HG02885 (cell line): ENCODE measurements around the gene CELF2.

Experiments used
- ATAC-seq: cut with Tn5 transposase; IDR thresholded peaks from one replicate; pipeline ENCODE4 v1.9.1; 2021; ENCODE audit warnings: mild to moderate bottlenecking; ENCODE audit not compliant: unreplicated experiment, poor library complexity

The CELF2 gene

GRCh38 chr10:11280187-11280932 lies 262.7 kb downstream of the CELF2 start:
- no peak for ATAC-seq

- no peak for ATAC-seq
These were observed 264.5 kb downstream of the CELF2 start for GRCh38 chr10:11282156-11282555.

DNA sequence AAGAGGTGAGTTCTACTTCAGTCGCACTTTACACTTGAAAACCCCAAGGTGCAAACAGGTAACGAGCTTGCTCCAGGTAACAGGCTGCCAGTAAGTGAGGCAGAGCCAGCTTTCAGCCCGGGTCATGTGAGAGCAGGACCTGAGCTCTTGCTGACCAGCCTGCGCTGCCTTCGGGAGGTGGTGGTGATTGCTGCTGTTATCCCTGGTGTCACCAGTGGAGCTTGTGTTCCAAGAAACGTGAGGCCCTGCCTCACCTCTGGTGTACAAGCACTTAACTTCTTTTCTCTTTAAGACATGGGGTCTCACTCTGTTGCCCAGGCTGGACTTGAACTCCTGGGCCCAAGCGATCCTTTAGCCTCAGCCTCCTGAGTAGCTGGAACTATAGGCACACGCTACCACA lies 265.0 kb downstream of the CELF2 start:
- no peak for ATAC-seq

GRCh38 chr10:11284291-11285085 lies 266.8 kb downstream of the CELF2 start:
- no peak for ATAC-seq

- ATAC-seq = no peak
These were observed 267.5 kb downstream of the CELF2 start for GRCh38 chr10:11285171-11285570.

GRCh38 chr10:11286261-11286852 lies 268.7 kb downstream of the CELF2 start:
- ATAC-seq = peak; percentile 93

- no peak for ATAC-seq
These were observed 270.6 kb downstream of the CELF2 start for GRCh38 chr10:11288302-11288701.

DNA sequence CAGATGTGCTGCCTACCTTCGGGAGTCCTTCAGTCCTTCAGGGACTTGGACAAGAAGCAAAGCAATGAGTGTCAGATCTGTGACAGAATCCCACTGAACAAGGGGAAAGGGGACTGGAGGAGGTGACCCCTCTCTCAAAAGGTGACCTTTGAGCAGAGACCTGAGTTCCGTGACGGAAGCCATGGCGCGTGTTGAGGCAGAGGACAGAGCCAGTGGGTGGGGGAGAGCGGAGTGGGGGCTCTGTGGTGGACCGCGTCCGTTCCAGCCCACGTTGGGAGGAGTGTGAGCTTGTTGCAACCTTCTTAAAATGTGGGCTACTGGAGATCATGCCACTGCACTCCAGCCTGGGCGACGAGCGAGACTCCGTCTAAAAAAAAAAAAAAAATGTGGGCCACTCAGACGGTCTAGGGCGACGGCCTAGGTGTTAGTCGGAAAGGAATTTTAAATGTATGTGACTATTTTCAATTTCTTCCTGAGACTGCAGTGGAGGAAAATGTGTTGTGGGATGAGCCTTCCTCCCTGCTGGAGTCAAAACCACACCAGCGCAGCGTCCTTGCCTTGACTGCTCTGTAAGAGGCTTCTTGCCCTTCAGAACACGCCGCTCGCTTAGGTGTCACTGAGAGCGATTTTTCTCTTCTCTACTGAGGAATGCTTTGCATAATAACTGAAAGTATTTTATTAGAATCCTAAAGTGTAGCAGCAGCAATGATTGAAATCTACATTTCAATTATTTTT lies 272.7 kb downstream of the CELF2 start:
- no peak for ATAC-seq

GRCh38 chr10:11292576-11293302 lies 275.1 kb downstream of the CELF2 start:
- no peak for ATAC-seq

- no peak for ATAC-seq
These were observed 275.7 kb downstream of the CELF2 start for GRCh38 chr10:11293332-11293731.

- ATAC-seq = no peak
These were observed 277.3 kb downstream of the CELF2 start for GRCh38 chr10:11294831-11295450.

- ATAC-seq = no peak
These were observed 277.8 kb downstream of the CELF2 start for GRCh38 chr10:11295492-11295891.

DNA sequence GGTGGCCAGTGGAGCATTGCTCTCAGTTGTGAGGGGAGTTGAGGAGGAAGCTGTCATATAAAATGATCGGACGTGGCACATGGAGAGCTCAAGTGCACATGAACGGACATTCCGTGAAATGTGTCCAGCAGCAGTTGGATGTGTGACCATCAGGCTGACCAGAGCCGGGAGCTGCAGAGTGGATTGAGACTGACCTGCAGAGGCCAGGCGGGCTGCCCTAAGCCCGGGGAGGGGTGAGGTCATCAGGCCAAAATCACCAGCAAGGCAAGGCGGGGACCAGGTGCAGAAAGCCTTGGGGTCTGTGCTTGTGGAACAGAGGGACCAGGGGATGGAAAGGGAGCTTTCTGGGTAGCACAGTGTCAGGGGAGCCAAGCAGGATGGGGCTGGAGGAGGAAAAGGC lies 279.5 kb downstream of the CELF2 start:
- no peak for ATAC-seq

- no peak for ATAC-seq
These were observed 280.4 kb downstream of the CELF2 start for GRCh38 chr10:11298116-11298515.

DNA sequence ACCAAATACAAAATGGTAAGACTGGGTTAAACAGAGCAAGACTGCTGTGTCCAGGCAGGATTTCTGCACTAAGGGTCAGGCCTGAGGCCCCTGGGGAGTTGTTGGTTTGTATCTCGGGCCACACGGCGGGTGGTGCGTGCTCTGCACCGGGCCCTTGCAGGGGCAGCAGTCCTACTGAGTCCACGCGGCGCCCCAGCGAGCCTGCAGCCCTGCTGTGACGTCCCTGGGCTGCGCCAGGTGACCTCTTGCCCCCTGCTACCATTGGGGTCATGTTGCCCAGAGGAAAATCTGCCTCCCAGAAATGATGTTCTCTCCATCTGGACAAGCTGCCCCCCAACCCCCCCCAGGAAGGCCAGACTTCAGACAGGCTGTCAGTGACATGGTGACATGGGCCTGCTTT lies 281.5 kb downstream of the CELF2 start:
- no peak for ATAC-seq

DNA sequence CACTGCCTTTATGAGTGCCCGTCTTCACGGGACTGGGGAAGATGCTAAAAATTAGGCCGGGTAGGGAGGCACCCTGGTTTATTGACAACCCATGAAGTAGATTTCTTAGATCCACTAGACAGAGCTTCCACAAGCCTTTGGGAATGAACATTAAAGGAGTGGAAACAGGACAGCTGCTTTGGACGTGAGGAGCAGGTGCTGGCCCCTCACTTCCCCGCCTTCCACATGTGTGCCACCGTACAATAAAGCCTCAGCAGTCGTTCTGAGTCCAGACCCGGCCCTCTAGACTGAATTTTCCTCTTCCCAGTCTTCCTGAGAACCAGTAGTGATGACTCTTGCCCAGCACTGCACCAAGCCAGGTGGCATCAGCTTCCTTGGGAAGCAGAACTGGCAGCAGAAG lies 282.4 kb downstream of the CELF2 start:
- no peak for ATAC-seq

- ATAC-seq = no peak
These were observed 282.9 kb downstream of the CELF2 start for GRCh38 chr10:11300563-11300962.

DNA sequence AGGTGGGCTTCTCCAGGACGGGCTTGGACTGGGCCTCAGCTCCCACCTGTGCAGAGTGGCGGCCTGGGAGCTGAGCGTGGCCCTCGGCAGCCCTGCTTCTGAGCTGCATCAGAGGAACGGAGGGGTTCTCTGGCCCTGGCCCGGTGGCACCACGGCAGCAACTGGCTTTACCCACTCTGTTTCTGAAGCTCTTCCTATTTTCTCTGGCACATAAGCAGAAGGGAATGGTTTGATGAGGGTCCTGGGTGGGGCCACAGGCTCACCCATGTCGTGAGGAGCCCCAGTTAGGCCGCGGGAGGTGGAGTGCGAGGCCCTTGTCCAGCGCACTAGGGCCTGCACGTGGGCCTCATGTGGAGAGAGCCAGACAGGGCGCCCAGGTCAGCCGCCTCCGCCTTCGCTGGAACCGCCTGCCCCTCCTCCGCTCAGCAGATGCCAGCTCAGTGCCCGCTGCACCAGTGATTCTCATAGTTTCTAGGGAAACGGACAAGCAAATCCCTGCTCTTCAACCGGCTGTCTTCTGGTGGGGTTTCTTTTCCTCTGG lies 284.0 kb downstream of the CELF2 start:
- ATAC-seq = no peak

DNA sequence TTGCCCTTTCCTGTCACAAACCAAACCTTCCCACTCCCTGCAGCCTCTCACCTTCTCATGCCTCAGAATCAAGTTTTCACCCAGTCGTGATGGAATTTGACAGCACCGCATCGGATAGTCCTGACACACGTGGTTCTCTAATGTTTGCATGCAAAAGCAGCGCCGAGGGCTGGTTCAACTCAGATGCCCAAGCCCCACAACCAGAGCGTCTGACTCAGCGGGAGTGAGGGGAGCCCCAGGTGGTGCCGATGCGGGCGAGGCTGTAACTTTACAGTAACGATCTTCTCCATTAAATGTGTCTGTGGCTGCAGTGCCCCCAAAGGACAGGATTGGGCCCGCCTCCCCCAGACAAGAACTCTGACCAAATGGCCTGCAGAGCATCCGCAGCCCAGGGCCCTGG lies 284.5 kb downstream of the CELF2 start:
- no peak for ATAC-seq
